Measurements from ENCODE around the gene DHRS2. TPM values are rescaled to one million over a fixed set of nuclear protein-coding genes. Genes with fewer than 3 reads are reported as not detected.

DHRS2 gene
- 5.8 to 7.6 TPM (median 5.9 TPM) in 5 replicates for total RNA-seq (2022; extraction: Qiagen RNA extraction)

GRCh38 chr14:23636317-23637211 lies at the start of gene DHRS2:
DHRS2 (plus strand) TSS chr14:23636364; CDS start chr14:23638865, 2,501 bp downstream.

Other genes with a start within 250 kb of the DHRS2 start
- 0.08 to 0.17 TPM (median 0.10 TPM) in 5 replicates for gene MYH6, start 228.1 kb upstream of the DHRS2 start, total RNA-seq (2022; extraction: Qiagen RNA extraction)
- 0.01 to 0.02 TPM (median 0.02 TPM) in 4 of 5 replicates, not detected in the other for gene MYH7, start 200.7 kb upstream of the DHRS2 start, total RNA-seq (2022; extraction: Qiagen RNA extraction)
- gene NGDN, start 166.7 kb upstream of the DHRS2 start, total RNA-seq (2022; extraction: Qiagen RNA extraction), result 57.8 to 65.9 TPM (median 60.1 TPM) in 5 replicates
- 0.35 to 0.95 TPM (median 0.56 TPM) in 5 replicates for gene ZFHX2, start 84.6 kb upstream of the DHRS2 start, total RNA-seq (2022; extraction: Qiagen RNA extraction)
- 12.3 to 15.0 TPM (median 12.8 TPM) in 5 replicates for gene THTPA, start 80.1 kb upstream of the DHRS2 start, total RNA-seq (2022; extraction: Qiagen RNA extraction)
- gene AP1G2, start 68.6 kb upstream of the DHRS2 start, total RNA-seq (2022; extraction: Qiagen RNA extraction), result 35.3 to 51.0 TPM (median 48.3 TPM) in 5 replicates
- 0.06 to 0.21 TPM (median 0.11 TPM) in 5 replicates for gene JPH4, start 57.6 kb upstream of the DHRS2 start, total RNA-seq (2022; extraction: Qiagen RNA extraction)